GM12878 (cell line): ENCODE data around the gene ITK. TPM values are rescaled to one million over a fixed set of nuclear protein-coding genes. Genes with fewer than 3 reads are reported as not detected.

Source experiments
- ATAC-seq: fragments of 200-7000 bp; cut with Tn5 transposase; 3 replicates; pipeline ENCODE4 v1.9.1; 2020; ENCODE audit warnings: mild to moderate bottlenecking, moderate library complexity
- BruUV-seq: library from RNA; stranded (reverse); fragments of 400-500 nt; replicated peaks from 2 replicates; lab custom pipeline; 2021; lab: Mats Ljungman, UMichigan
- CTCF ChIA-PET: fragments of 300-600 bp; sonication (Branson Sonifier 250); formaldehyde crosslinking; extraction: SDS; loops from one replicate; lab custom pipeline; 2021; ENCODE audit warnings: inconsistent platforms; lab: Yijun Ruan, JAX
- POLR2A ChIA-PET: fragments of 350-600 bp; formaldehyde crosslinking; extraction: SDS; loops from one replicate; lab custom pipeline; 2021; ENCODE audit warnings: inconsistent platforms; lab: Charles Lee
- RAD21 ChIA-PET: fragments of 300-600 bp; sonication (Branson Sonifier 250); formaldehyde crosslinking; loops from one replicate; lab custom pipeline; 2023; ENCODE audit warnings: antibody characterized with exemption; ENCODE audit not compliant: unreplicated experiment; lab: Charles Lee
- SMC1A ChIA-PET: fragments of 300-600 bp; sonication (Branson Sonifier 250); formaldehyde crosslinking; loops from one replicate; lab custom pipeline; 2023; ENCODE audit not compliant: unreplicated experiment, uncharacterized antibody; lab: Charles Lee
- DNase-seq: peaks from one replicate; pipeline ENCODE4 v3.0.0-alpha.2; 2011; ENCODE audit warnings: low read depth, low spot score
- FAIRE-seq: peaks from 3 replicates; lab custom pipeline; 2011; peaks lifted over from hg19 to GRCh38; lab: Jason Lieb, UNC
- H2AFZ ChIP-seq: 2 replicates; pipeline ENCODE4 v1.6.0; 2011; ENCODE audit warnings: low read depth, low read length, control low read depth; ENCODE audit not compliant: control insufficient read depth
- H3K27ac ChIP-seq: 2 replicates; pipeline ENCODE4 v1.5.1; 2011; ENCODE audit warnings: control low read depth; ENCODE audit not compliant: control insufficient read depth, insufficient read depth
- H3K27me3 ChIP-seq, 2 experiments: replicated peaks in 1 of 2; 2 replicates each; pipeline versions ENCODE4 v1.6.0 to v1.6.1; 2011; ENCODE audit warnings: low read length in 1 of 2; ENCODE audit not compliant: control insufficient read depth in 2 of 2, insufficient read depth in 2 of 2
- H3K36me3 ChIP-seq, 2 experiments: 2 replicates each; pipeline ENCODE4 v1.5.1; 2011; ENCODE audit warnings: low read length in 1 of 2; ENCODE audit not compliant: control insufficient read depth in 2 of 2, insufficient read depth in 2 of 2
- H3K4me1 ChIP-seq: 2 replicates; pipeline ENCODE4 v1.6.1; 2011; ENCODE audit warnings: mild to moderate bottlenecking, low read length, moderate library complexity, mixed read lengths; ENCODE audit not compliant: control insufficient read depth, insufficient read depth
- H3K4me2 ChIP-seq: 2 replicates; pipeline ENCODE4 v1.6.0; 2011; ENCODE audit warnings: control low read depth; ENCODE audit not compliant: control insufficient read depth, insufficient read depth
- H3K4me3 ChIP-seq: fragments of 200-600 bp; sonication (generic); 2 replicates; pipeline ENCODE4 v1.5.1; 2016
- H3K79me2 ChIP-seq: 2 replicates; pipeline ENCODE4 v1.6.0; 2011; ENCODE audit warnings: low read length; ENCODE audit not compliant: control insufficient read depth, insufficient read depth
- H3K9ac ChIP-seq: 2 replicates; pipeline ENCODE4 v1.8.0; 2011; ENCODE audit warnings: low read length, control low read depth, mixed read lengths; ENCODE audit not compliant: control insufficient read depth, insufficient read depth
- H3K9me3 ChIP-seq: replicated peaks from 3 replicates; pipeline ENCODE4 v1.5.1; 2011; ENCODE audit warnings: mild to moderate bottlenecking, low read length; ENCODE audit not compliant: control insufficient read depth, insufficient read depth
- H4K20me1 ChIP-seq: 2 replicates; pipeline ENCODE4 v1.6.0; 2011; ENCODE audit not compliant: control insufficient read depth, insufficient read depth
- CHD1 ChIP-seq: IDR thresholded peaks from 2 replicates; pipeline ENCODE4 v1.6.1; 2012; ENCODE audit warnings: low read depth, low read length, improper control_type of control experiment
- CREB1 ChIP-seq: IDR thresholded peaks from 2 replicates; pipeline ENCODE4 v1.6.1; 2012; ENCODE audit warnings: low read depth, mild to moderate bottlenecking, inconsistent platforms
- CREM ChIP-seq: IDR thresholded peaks from 2 replicates; pipeline ENCODE4 v1.6.1; 2014; ENCODE audit warnings: antibody characterized with exemption, low read depth
- NRF1 ChIP-seq: conservative IDR thresholded peaks from 2 replicates; pipeline ENCODE4 v1.6.1; 2011; ENCODE audit warnings: mild to moderate bottlenecking, low read depth, low read length, improper control_type of control experiment
- RCOR1 ChIP-seq: conservative IDR thresholded peaks from 2 replicates; pipeline ENCODE4 v1.6.1; 2012; ENCODE audit warnings: low read depth, low read length, improper control_type of control experiment
- STAT1 ChIP-seq: fragments of 450-650 bp; conservative IDR thresholded peaks from 2 replicates; pipeline ENCODE4 v1.6.1; 2014; ENCODE audit warnings: antibody characterized with exemption, mild to moderate bottlenecking
- TCF3 ChIP-seq: IDR thresholded peaks from 2 replicates; pipeline ENCODE4 v1.6.1; 2012; ENCODE audit warnings: low read depth, mild to moderate bottlenecking, low read length, borderline replicate concordance; ENCODE audit not compliant: insufficient read depth
- ZNF207 ChIP-seq: fragments of 450-650 bp; IDR thresholded peaks from 2 replicates; pipeline ENCODE4 v1.6.1; 2014; ENCODE audit warnings: antibody characterized with exemption, mild to moderate bottlenecking, borderline replicate concordance
- ZNF384 ChIP-seq: IDR thresholded peaks from 2 replicates; pipeline ENCODE4 v1.6.1; 2012; ENCODE audit warnings: low read depth, mild to moderate bottlenecking, low read length, improper control_type of control experiment, borderline replicate concordance
- WGBS: methylation state at CpG from one replicate; pipeline ENCODE4 v1.1.6; 2016; ENCODE audit warnings: low lambda C conversion rate; ENCODE audit not compliant: insufficient replicate concordance, insufficient coverage; ENCODE audit errors: missing lambda C conversion rate; 5-methylcytosine and 5-hydroxymethylcytosine counted together
- in situ Hi-C: fragments of 300-500 bp; cut with MboI; formaldehyde crosslinking; loops from 9 replicates; pipeline ENCODE4 v1.14.3; 2018; ENCODE audit warnings: mixed read lengths
- intact Hi-C: fragments of 100-400 bp; cut with micrococcal nuclease; formaldehyde crosslinking; loops from one replicate; pipeline ENCODE4 v1.14.2; 2022; ENCODE audit not compliant: unreplicated experiment
- polyA plus RNA-seq, 11 experiments: library from polyadenylated mRNA; depleted of rRNA in 4 of 11; unstranded in 6 of 11; stranded (reverse) in 5 of 11; fragments of >200 nt; fragmentation: Nextera tagmentation in 4 of 11; fragmentation: Illumina TruSeq in 1 of 11; extraction: Ambion mirVana in 4 of 11; extraction: Trizol in 1 of 11; gene quantifications; 1 replicate in 1 of 11; 2 replicates in 10 of 11; pipeline versions ENCODE4 v1.2.1 to v1.2.3, GENCODE V29; 2011 to 2016; ENCODE audit warnings: inconsistent platforms in 2 of 11, missing spikeins in 2 of 11, low read depth in 1 of 11
- total RNA-seq, 4 experiments: library from RNA; depleted of rRNA in 3 of 4; stranded (reverse); fragments of >200 nt in 3 of 4; fragmentation: Illumina TruSeq in 1 of 4; extraction: Trizol in 1 of 4; gene quantifications; 2 replicates each; pipeline versions ENCODE4 v1.2.1 to v1.2.3, GENCODE V29; 2013 to 2021
- TF ChIP-seq, protein P1 (sequence below): fragments of 450-650 bp; formaldehyde crosslinking; IDR thresholded peaks from 2 replicates; pipeline ENCODE4 v1.5.0; 2022; ENCODE audit warnings: mild to moderate bottlenecking, missing genetic modification characterization
- TF ChIP-seq, protein P2 (sequence below): IDR thresholded peaks from 2 replicates; pipeline ENCODE4 v1.6.1; 2011; ENCODE audit warnings: low read depth, low read length, improper control_type of control experiment, borderline replicate concordance
- TF ChIP-seq, protein P3 (sequence below), 3 experiments: IDR thresholded peaks in 2 of 3; conservative IDR thresholded peaks in 1 of 3; 2 replicates each; pipeline ENCODE4 v1.5.1; 2011; ENCODE audit warnings: low read depth in 3 of 3, low read length in 3 of 3, mild to moderate bottlenecking in 3 of 3, control low read depth in 2 of 3, moderate library complexity in 2 of 3, inconsistent platforms in 1 of 3, mixed read lengths in 1 of 3; ENCODE audit not compliant: control insufficient read depth in 2 of 3, insufficient read depth in 1 of 3; ENCODE audit errors: extremely low read depth in 1 of 3
- TF ChIP-seq, protein P4 (sequence below): fragments of 450-650 bp; formaldehyde crosslinking; IDR thresholded peaks from 2 replicates; pipeline ENCODE4 v1.4.0; 2022; ENCODE audit warnings: mild to moderate bottlenecking, moderate library complexity

ITK gene
- total and polyA plus RNA-seq, 10 of the 15 experiments (the other 5 are each of a cell fraction or from before 2014, with no cell fraction given), result 0.05 to 2.4 (median 0.76) TPM

DNA sequence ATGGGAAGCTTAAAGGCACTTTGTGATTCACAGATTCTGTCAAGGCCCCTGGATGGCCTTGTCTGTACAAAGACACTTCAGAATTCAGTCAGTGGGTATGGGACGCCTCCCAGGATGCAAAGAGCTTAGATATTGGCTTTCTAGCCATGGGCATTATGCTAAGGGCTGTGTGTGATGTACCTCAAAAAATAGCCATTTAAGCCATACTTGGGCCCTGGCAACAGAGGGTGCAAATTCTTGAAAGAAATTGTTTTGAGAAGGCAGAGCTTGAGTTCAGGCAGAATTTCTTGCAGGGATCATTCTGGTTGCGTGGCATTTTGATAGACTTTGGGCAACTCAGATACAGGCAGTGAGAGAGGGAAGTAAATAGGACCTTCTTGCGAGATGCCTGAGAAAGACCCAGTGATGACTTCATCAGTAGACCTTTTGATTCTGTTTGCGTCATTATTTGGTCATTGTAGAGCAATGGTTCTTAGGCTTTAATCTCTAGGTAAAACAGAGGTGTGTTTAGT lies 89.2 kb downstream of the ITK start:
- ChIA-PET RAD21 (interaction anchor here (1.0 kb wide), 1 partner anchor 17 kb away, joined by 5 read pairs; no protein-coding TSS in a partner anchor), SMC1A (interaction anchor here (0.6 to 4.2 kb wide), 5 partner anchors 17 to 122 kb away, joined by 3 to 47 read pairs (median 3); no protein-coding TSS in a partner anchor), CTCF (interaction anchor here (0.9 to 4.2 kb wide), 3 partner anchors 17 to 122 kb away, joined by 3 to 44 read pairs (median 4); no protein-coding TSS in a partner anchor), POLR2A (interaction anchor here (0.6 to 2.2 kb wide), 4 partner anchors 42 to 132 kb away, joined by 3 to 6 read pairs (median 3); no protein-coding TSS in a partner anchor)
- Histone ChIP-seq H3K27ac (peak overlapping the region; percentile 30), H3K36me3 (no peaks in the 10 kb centered on the region), H2AFZ (no peak overlapping the region), H3K79me2 (peaks cover 80% of the 10 kb centered on the region), H4K20me1 (no peaks in the 10 kb centered on the region), H3K4me2 (peak overlapping the region; percentile 86), H3K27me3 (no peaks in the 10 kb centered on the region), H3K9ac (peak overlapping the region; percentile 24), H3K4me1 (peaks cover 62% of the 10 kb centered on the region), H3K4me3 (peak overlapping the region; percentile 59), H3K9me3 (no peaks in the 10 kb centered on the region)
- in situ Hi-C loops, result no loop called here
- no peak for ATAC-seq
- BruUV-seq, result no TSS peak
- no peak for DNase-seq
- WGBS, result 97% methylated on average over 4 of the region's 4 CpGs
- intact Hi-C loops, result loop anchor here (5.0 to 10.0 kb wide), 5 partner anchors 42 to 1785 kb away; no protein-coding TSS in a partner anchor
- FAIRE-seq, result no peak
- TF ChIP-seq RCOR1, result no peak
- TF ChIP-seq, protein P1, sequence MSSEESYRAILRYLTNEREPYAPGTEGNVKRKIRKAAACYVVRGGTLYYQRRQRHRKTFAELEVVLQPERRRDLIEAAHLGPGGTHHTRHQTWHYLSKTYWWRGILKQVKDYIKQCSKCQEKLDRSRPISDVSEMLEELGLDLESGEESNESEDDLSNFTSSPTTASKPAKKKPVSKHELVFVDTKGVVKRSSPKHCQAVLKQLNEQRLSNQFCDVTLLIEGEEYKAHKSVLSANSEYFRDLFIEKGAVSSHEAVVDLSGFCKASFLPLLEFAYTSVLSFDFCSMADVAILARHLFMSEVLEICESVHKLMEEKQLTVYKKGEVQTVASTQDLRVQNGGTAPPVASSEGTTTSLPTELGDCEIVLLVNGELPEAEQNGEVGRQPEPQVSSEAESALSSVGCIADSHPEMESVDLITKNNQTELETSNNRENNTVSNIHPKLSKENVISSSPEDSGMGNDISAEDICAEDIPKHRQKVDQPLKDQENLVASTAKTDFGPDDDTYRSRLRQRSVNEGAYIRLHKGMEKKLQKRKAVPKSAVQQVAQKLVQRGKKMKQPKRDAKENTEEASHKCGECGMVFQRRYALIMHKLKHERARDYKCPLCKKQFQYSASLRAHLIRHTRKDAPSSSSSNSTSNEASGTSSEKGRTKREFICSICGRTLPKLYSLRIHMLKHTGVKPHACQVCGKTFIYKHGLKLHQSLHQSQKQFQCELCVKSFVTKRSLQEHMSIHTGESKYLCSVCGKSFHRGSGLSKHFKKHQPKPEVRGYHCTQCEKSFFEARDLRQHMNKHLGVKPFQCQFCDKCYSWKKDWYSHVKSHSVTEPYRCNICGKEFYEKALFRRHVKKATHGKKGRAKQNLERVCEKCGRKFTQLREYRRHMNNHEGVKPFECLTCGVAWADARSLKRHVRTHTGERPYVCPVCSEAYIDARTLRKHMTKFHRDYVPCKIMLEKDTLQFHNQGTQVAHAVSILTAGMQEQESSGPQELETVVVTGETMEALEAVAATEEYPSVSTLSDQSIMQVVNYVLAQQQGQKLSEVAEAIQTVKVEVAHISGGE (CRISPR knock-in tag), result no peak
- TF ChIP-seq CREB1, result peak; percentile 83
- TF ChIP-seq CREM, result peak; percentile 55; the same call in 1 of the 2 replicates
- no peak for TF ChIP-seq ZNF207
- TF ChIP-seq TCF3, result no peak
- TF ChIP-seq, protein P2, sequence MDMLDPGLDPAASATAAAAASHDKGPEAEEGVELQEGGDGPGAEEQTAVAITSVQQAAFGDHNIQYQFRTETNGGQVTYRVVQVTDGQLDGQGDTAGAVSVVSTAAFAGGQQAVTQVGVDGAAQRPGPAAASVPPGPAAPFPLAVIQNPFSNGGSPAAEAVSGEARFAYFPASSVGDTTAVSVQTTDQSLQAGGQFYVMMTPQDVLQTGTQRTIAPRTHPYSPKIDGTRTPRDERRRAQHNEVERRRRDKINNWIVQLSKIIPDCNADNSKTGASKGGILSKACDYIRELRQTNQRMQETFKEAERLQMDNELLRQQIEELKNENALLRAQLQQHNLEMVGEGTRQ, result no peak
- no peak for TF ChIP-seq CHD1
- no peak for TF ChIP-seq NRF1
- TF ChIP-seq ZNF384, result no peak
- TF ChIP-seq, protein P3, sequence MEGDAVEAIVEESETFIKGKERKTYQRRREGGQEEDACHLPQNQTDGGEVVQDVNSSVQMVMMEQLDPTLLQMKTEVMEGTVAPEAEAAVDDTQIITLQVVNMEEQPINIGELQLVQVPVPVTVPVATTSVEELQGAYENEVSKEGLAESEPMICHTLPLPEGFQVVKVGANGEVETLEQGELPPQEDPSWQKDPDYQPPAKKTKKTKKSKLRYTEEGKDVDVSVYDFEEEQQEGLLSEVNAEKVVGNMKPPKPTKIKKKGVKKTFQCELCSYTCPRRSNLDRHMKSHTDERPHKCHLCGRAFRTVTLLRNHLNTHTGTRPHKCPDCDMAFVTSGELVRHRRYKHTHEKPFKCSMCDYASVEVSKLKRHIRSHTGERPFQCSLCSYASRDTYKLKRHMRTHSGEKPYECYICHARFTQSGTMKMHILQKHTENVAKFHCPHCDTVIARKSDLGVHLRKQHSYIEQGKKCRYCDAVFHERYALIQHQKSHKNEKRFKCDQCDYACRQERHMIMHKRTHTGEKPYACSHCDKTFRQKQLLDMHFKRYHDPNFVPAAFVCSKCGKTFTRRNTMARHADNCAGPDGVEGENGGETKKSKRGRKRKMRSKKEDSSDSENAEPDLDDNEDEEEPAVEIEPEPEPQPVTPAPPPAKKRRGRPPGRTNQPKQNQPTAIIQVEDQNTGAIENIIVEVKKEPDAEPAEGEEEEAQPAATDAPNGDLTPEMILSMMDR (IDR thresholded peaks at IDR 0.05 in 2 of 3, conservative IDR thresholded peaks at IDR 0.05 in 1 of 3; ENCODE audit: control insufficient read depth in 2 of 3, extremely low read depth in 1 of 3, insufficient read depth in 1 of 3, low read depth in 3 of 3, low read length in 3 of 3), result no peak
- TF ChIP-seq, protein P4, sequence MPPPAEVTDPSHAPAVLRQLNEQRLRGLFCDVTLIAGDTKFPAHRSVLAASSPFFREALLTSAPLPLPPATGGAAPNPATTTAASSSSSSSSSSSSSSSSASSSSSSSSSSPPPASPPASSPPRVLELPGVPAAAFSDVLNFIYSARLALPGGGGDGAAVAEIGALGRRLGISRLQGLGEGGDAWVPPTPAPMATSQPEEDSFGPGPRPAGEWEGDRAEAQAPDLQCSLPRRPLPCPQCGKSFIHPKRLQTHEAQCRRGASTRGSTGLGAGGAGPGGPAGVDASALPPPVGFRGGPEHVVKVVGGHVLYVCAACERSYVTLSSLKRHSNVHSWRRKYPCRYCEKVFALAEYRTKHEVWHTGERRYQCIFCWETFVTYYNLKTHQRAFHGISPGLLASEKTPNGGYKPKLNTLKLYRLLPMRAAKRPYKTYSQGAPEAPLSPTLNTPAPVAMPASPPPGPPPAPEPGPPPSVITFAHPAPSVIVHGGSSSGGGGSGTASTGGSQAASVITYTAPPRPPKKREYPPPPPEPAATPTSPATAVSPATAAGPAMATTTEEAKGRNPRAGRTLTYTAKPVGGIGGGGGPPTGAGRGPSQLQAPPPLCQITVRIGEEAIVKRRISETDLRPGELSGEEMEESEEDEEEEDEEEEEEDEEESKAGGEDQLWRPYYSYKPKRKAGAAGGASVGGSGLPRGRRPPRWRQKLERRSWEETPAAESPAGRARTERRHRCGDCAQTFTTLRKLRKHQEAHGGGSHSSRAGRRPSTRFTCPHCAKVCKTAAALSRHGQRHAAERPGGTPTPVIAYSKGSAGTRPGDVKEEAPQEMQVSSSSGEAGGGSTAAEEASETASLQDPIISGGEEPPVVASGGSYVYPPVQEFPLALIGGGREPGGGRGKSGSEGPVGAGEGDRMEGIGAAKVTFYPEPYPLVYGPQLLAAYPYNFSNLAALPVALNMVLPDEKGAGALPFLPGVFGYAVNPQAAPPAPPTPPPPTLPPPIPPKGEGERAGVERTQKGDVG, result no peak
- TF ChIP-seq STAT1, result no peak
